MG63 (cell line): ENCODE measurements around the gene PAEP. TPM values are rescaled to one million over a fixed set of nuclear protein-coding genes. Genes with fewer than 3 reads are reported as not detected.
"Not testable (repeated sequence)": the region's sequence is repeated elsewhere in the genome, so short reads cannot be mapped to it uniquely, and the experiment has no call there.

Experiments used
- DNase-seq: peaks from one replicate; pipeline ENCODE4 v3.0.0-alpha.2; 2020
- H3K27me3 ChIP-seq: fragments of 250-450 bp; sonication (Bioruptor Pico); 2 replicates; pipeline ENCODE4 v1.5.1; 2020; ENCODE audit warnings: mild to moderate bottlenecking, moderate library complexity
- H3K36me3 ChIP-seq: fragments of 250-450 bp; sonication (Bioruptor Pico); 2 replicates; pipeline ENCODE4 v1.5.1; 2020; ENCODE audit warnings: mild to moderate bottlenecking, moderate library complexity
- H3K4me3 ChIP-seq: fragments of 250-450 bp; sonication (Bioruptor Pico); 2 replicates; pipeline ENCODE4 v1.5.1; 2020; ENCODE audit warnings: mild to moderate bottlenecking, moderate library complexity
- H3K9me3 ChIP-seq: fragments of 250-450 bp; sonication (Bioruptor Pico); 2 replicates; pipeline ENCODE4 v1.5.1; 2020; ENCODE audit warnings: mild to moderate bottlenecking, moderate library complexity
- total RNA-seq: library from RNA; depleted of rRNA; stranded (reverse); fragments of >200 nt; shearing (Covaris generic); gene quantifications from 2 replicates; pipeline ENCODE4 v1.2.3, GENCODE V29; 2014; ENCODE audit warnings: low replicate concordance

Gene PAEP
- total RNA-seq, 1 experiment from 2014 or later, result not detected

- DNase-seq, result no peak
- no peaks in the 10 kb centered on the region for H3K36me3 ChIP-seq
- no peak overlapping the region for H3K4me3 ChIP-seq
- peaks cover 6% of the 10 kb centered on the region for H3K27me3 ChIP-seq
- H3K9me3 ChIP-seq, result no peaks in the 10 kb centered on the region
These were observed 16.4 kb upstream of the PAEP start for GRCh38 chr9:135544981-135545635.

GRCh38 chr9:135545646-135546176 is 15.8 kb upstream of the PAEP start, which contains the start of gene OBP2A:
Gene OBP2A (plus strand): TSS chr9:135546126. CDS start chr9:135546181, 55 bp downstream.
- not testable (repeated sequence) for H3K27me3 ChIP-seq, H3K36me3 ChIP-seq, H3K4me3 ChIP-seq, H3K9me3 ChIP-seq, DNase-seq

DNA sequence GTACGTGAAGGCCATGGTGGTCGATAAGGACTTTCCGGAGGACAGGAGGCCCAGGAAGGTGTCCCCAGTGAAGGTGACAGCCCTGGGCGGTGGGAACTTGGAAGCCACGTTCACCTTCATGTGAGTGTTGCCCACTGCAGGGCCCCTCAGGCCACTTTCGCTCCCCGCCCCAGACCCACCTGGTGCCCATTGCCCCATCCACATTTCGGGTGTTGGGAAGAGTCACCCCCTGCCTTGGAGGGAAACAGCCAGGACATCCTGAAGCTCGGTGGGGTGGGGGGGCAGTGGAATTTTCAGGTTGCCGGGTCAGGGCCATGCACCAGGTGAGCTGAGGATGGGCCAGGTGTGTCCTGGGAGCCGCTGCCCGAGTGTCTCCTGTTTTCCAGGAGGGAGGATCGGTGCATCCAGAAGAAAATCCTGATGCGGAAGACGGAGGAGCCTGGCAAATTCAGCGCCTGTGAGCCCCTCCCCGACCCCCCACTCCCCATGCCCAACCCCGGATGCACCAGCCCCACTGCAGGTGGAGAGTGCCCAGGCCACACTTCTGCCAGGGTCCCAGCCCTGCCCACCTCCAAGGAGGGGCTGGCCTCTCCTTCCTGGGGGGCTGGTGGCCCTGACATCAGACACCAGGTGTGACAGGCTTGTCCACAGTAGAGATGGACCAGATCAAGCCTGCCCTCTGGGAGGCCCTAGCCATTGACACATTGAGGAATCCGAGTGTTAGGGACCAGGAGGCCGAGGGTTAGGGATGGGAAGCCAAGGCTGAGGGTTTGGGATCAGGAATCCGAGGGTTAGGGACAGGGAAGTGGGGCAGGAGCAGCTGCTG is 14.6 kb upstream of the PAEP start:
- not testable (repeated sequence) for H3K27me3 ChIP-seq, H3K4me3 ChIP-seq, DNase-seq, H3K36me3 ChIP-seq, H3K9me3 ChIP-seq

DNA sequence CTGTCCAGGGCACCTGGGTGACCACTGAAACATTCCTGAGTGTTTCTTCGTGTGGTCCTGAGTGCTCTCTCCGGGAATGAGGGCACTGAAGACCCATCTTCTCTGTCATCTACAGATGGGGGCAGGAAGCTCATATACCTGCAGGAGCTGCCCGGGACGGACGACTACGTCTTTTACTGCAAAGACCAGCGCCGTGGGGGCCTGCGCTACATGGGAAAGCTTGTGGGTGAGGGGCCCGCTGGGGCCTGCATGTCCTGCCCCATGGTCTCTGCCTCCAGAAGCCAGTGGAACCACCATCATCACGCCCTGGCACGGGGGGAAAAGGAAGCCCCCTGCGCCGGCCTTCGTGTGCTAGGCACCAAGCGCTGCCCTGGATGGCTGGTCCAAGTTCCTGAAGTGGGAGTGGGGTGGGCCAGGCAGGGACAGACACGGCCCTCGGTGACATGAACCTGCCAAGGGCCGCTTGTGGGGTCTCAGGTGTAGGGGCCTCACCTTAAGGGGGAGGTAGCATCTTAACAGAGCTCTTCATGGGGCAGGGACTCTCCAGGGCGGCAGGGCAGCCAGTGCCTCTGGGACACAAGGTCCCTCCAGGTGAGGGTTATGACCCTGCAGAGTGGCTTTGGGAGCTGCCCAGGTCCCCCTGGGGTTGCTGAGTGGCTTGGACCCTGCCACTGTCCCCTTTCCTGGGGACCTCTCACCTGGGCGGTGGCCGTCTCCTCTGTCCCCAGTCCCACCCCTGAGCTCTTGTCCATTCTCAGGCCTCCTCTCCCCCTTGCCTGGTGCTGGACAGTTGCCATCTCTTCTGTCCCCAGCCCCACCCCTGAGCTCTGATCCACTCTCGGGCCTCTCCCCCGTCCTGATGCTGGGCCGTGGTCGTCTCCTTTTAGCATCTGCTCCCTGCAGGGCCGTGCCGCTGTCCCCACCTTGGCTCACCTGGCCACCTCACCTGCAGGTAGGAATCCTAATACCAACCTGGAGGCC is 13.5 kb upstream of the PAEP start:
- H3K9me3 ChIP-seq, result no peaks in the 10 kb centered on the region
- peaks cover 1% of the 10 kb centered on the region; the same call in 1 of the 2 replicates for H3K27me3 ChIP-seq
- no peak for DNase-seq
- H3K36me3 ChIP-seq, result no peaks in the 10 kb centered on the region
- H3K4me3 ChIP-seq, result no peak overlapping the region

- H3K4me3 ChIP-seq, result not testable (repeated sequence)
These were observed 11.8 kb upstream of the PAEP start for GRCh38 chr9:135549478-135550343.

GRCh38 chr9:135550344-135550918 is 11.1 kb upstream of the PAEP start:
- Histone ChIP-seq H3K36me3 (no peaks in the 10 kb centered on the region), H3K4me3 (no peak overlapping the region), H3K9me3 (no peaks in the 10 kb centered on the region), H3K27me3 (no peaks in the 10 kb centered on the region)
- DNase-seq, result no peak

More at GRCh38 chr9:135549478-135550343, 11.8 kb upstream of the PAEP start:
- DNase-seq, H3K9me3 ChIP-seq, H3K36me3 ChIP-seq, H3K27me3 ChIP-seq: not testable (repeated sequence)

DNA sequence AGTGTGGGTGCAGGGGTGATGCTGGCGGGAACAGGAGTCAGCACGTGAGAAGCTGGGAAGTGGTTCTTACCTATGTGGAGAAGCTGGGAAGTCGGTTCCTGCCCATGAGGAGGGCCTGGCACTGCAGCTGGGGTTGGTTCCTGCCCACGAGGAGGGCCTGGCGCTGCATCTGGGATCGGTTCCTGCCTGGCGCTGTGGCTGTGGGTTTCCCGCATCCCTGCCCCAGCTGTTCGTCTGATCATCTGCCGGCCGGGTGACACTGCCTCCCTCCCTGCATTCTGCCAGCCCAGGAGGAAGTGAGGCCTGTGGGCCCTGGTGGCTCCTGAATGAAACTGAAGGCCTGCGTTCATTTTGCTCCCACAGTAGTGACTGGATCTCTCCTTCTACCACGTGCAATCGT is 10.5 kb upstream of the PAEP start:
- no peak overlapping the region for H3K4me3 ChIP-seq
- no peak for DNase-seq

DNA sequence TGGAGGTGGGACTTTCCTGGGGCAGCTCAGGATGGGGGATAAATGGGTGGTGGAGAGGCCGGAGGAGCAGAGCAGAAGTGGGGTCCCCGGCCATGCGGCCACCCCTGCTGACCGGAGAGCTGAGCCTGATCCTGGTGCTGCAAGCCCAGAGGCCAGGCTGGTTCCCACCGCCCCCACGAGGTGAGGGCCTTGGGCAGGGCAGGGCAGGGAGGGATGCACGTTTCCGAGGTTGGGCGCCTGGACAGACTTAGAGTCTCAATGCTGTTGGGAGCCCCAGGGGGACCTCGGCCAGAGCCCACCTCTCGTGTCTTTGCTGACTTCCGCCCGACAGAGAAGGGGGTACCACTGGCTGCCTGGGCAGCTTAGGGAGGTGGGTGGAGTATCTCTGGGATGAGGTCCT is 10.1 kb upstream of the PAEP start:
- no peak for DNase-seq
- Histone ChIP-seq H3K36me3 (no peaks in the 10 kb centered on the region), H3K27me3 (no peaks in the 10 kb centered on the region), H3K9me3 (no peaks in the 10 kb centered on the region), H3K4me3 (no peak overlapping the region)

More for the DNA sequence above, 10.5 kb upstream of the PAEP start:
- Histone ChIP-seq H3K36me3 (no peaks in the 10 kb centered on the region), H3K27me3 (no peaks in the 10 kb centered on the region), H3K9me3 (no peaks in the 10 kb centered on the region)

GRCh38 chr9:135552021-135552697 is 9.4 kb upstream of the PAEP start:
- no peak overlapping the region for H3K4me3 ChIP-seq
- H3K9me3 ChIP-seq, result no peaks in the 10 kb centered on the region
- no peaks in the 10 kb centered on the region for H3K36me3 ChIP-seq
- no peak for DNase-seq
- no peaks in the 10 kb centered on the region for H3K27me3 ChIP-seq

DNA sequence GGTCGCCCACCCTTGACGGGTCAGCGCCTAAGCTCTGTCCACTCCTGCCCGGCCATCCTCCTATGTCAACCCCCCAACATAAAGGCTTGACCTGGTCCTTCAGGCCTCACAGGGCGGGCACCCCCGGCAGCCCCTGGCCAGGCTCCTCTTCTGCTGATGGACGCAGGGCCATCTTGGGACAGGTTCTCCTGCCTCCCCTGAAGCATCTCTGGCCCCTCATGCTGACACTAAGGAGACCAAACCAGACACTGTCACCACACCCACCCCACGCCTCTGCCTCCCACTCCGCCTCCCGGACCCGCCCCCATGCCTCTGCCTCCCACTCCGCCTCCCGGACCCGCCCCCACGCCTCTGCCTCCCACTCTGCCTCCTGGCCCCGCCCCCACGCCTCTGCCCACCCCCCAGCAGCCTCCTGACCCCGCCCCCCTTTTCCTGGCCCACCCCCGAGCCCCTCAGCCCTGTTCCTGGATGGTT is 8.8 kb upstream of the PAEP start:
- H3K36me3 ChIP-seq, result no peaks in the 10 kb centered on the region
- no peaks in the 10 kb centered on the region for H3K27me3 ChIP-seq
- H3K9me3 ChIP-seq, result no peaks in the 10 kb centered on the region
- H3K4me3 ChIP-seq, result no peak overlapping the region
- DNase-seq, result no peak

- Histone ChIP-seq H3K4me3 (no peak overlapping the region), H3K27me3 (no peaks in the 10 kb centered on the region), H3K9me3 (no peaks in the 10 kb centered on the region), H3K36me3 (no peaks in the 10 kb centered on the region)
- no peak for DNase-seq
These were observed 6.8 kb upstream of the PAEP start for GRCh38 chr9:135554718-135555117.

DNA sequence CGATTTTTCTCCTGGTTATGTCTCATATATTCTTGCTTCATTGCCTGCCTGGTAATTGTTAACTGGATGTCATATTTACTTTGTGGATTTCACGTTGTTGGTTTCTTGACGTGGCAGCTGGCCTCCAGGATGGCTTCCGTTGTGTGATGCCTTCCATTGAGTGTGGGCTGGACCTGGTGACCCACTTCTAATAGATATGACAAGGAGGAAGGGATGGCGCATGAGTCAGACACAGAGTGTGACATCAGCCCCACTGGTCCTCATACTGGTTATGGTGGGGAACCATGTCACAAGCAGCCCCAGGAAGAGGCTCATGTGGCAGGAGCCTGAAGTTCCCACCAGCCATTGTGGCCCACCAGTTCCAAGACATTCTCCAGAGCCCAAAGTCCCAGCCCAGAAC is 6.4 kb upstream of the PAEP start:
- H3K36me3 ChIP-seq, result no peaks in the 10 kb centered on the region
- no peaks in the 10 kb centered on the region for H3K27me3 ChIP-seq
- DNase-seq, result no peak

GRCh38 chr9:135555910-135556309 is 5.6 kb upstream of the PAEP start:
- Histone ChIP-seq H3K27me3 (no peaks in the 10 kb centered on the region), H3K36me3 (no peaks in the 10 kb centered on the region), H3K9me3 (no peaks in the 10 kb centered on the region), H3K4me3 (no peak overlapping the region)
- DNase-seq, result no peak

More for the DNA sequence above, 6.4 kb upstream of the PAEP start:
- no peaks in the 10 kb centered on the region for H3K9me3 ChIP-seq
- no peak overlapping the region for H3K4me3 ChIP-seq

GRCh38 chr9:135559606-135560005 is 1.9 kb upstream of the PAEP start:
- Histone ChIP-seq H3K27me3 (no peaks in the 10 kb centered on the region), H3K9me3 (no peaks in the 10 kb centered on the region), H3K36me3 (no peaks in the 10 kb centered on the region), H3K4me3 (no peak overlapping the region)
- peak; percentile 43 for DNase-seq

GRCh38 chr9:135562235-135562745 is 734 bp downstream of the PAEP start:
- H3K4me3 ChIP-seq, result no peak overlapping the region
- no peaks in the 10 kb centered on the region for H3K36me3 ChIP-seq
- no peaks in the 10 kb centered on the region for H3K9me3 ChIP-seq
- H3K27me3 ChIP-seq, result no peaks in the 10 kb centered on the region
- DNase-seq, result no peak
